Thymus (tissue), 14 donors: ENCODE measurements around the gene OR4C5. TPM values are rescaled to one million over a fixed set of nuclear protein-coding genes. Genes with fewer than 3 reads are reported as not detected.
"Not testable (repeated sequence)": the region's sequence is repeated elsewhere in the genome, so short reads cannot be mapped to it uniquely, and the experiment has no call there.

Source experiments
- DNase-seq, 9 donors: peaks; one replicate each; pipeline ENCODE4 v3.0.0-alpha.2; 2013; ENCODE audit warnings: low spot score in 9 of 9, low read depth in 6 of 9, missing footprints in 1 of 9
- H3K27ac ChIP-seq, 2 donors: one replicate each; pipeline ENCODE4 v1.5.1; 2013; ENCODE audit warnings: control low read depth in 1 of 2, low read depth in 1 of 2, low read length in 1 of 2, mild to moderate bottlenecking in 1 of 2, moderate library complexity in 1 of 2
- H3K27me3 ChIP-seq, 2 donors: one replicate each; pipeline ENCODE4 v1.5.1; 2013; ENCODE audit warnings: low read length in 1 of 2; ENCODE audit not compliant: control insufficient read depth in 2 of 2, insufficient read depth in 1 of 2
- H3K36me3 ChIP-seq, 2 donors: one replicate each; pipeline ENCODE4 v1.5.1; 2013; ENCODE audit warnings: low read length in 1 of 2, mild to moderate bottlenecking in 1 of 2, moderate library complexity in 1 of 2; ENCODE audit not compliant: control insufficient read depth in 2 of 2, insufficient read depth in 2 of 2
- H3K4me1 ChIP-seq, 2 donors: one replicate each; pipeline ENCODE4 v1.5.1; 2013; ENCODE audit warnings: low read length in 2 of 2; ENCODE audit not compliant: control insufficient read depth in 2 of 2, insufficient read depth in 2 of 2
- H3K4me3 ChIP-seq, 2 donors: one replicate each; pipeline ENCODE4 v1.5.1; 2013; ENCODE audit warnings: low read length in 2 of 2, control low read depth in 1 of 2, mild to moderate bottlenecking in 1 of 2
- H3K9me3 ChIP-seq, 2 donors: one replicate each; pipeline ENCODE4 v1.5.1; 2013; ENCODE audit warnings: low read length in 1 of 2, mild to moderate bottlenecking in 1 of 2; ENCODE audit not compliant: control insufficient read depth in 2 of 2, insufficient read depth in 1 of 2
- WGBS: extraction: QIAGEN DNeasy Blood & Tissue Kit; methylation state at CpG from one replicate; pipeline ENCODE4 v1.1.7; 2013; 5-methylcytosine and 5-hydroxymethylcytosine counted together
- long read RNA-seq, 10 donors: transcript quantifications; one replicate each; lab custom pipeline, GENCODE V29; 2026
- polyA plus RNA-seq: library from polyadenylated mRNA; stranded (reverse); fragments of 200-250 nt; gene quantifications from one replicate; pipeline ENCODE4 v1.2.3, GENCODE V29; 2013
- total RNA-seq: library from RNA; stranded (reverse); fragments of 120-200 nt; gene quantifications from one replicate; pipeline ENCODE4 v1.2.4, GENCODE V29; 2013
- donor health status: healthy.

Gene OR4C5
- not detected for total RNA-seq
- polyA plus RNA-seq: not detected
- long read RNA-seq, donor 1: 0 reads
- long read RNA-seq, donor 2: 0 reads
- long read RNA-seq, donor 3: 0 reads
- long read RNA-seq, donor 4: 0 reads
- long read RNA-seq, donor 5: 0 reads
- long read RNA-seq, donor 6: 0 reads
- long read RNA-seq, donor 7: 0 reads
- long read RNA-seq, donor 8: 0 reads
- long read RNA-seq, donor 9: 0 reads
- long read RNA-seq, donor 10, partial matches to known transcripts: 0 of 1 reads
- long read RNA-seq, donor 10, other reads (novel, unspliced or antisense): 0 of 1 reads

GRCh38 chr11:48366365-48366764 is at the start of gene OR4C5:
Gene OR4C5 (minus strand): TSS chr11:48366465. CDS start chr11:48366465, 0 bp downstream.
- no peak for DNase-seq
- no peaks in the 10 kb centered on the region for H3K4me1 ChIP-seq
- H3K27ac ChIP-seq: no peak within 1 kb of the TSS
- H3K27me3 ChIP-seq: no peaks in the 10 kb centered on the region
- WGBS: 80% methylated on average over 2 of the region's 2 CpGs
- H3K4me3 ChIP-seq: no peak within 1 kb of the TSS
- no peaks in the 10 kb centered on the region for H3K36me3 ChIP-seq
- peaks cover 0 to 7% of the 10 kb centered on the region in 2 donors for H3K9me3 ChIP-seq

- Histone ChIP-seq H3K36me3 (no peaks in the 10 kb centered on the region), H3K4me3 (no peak overlapping the region), H3K9me3 (no peaks in the 10 kb centered on the region), H3K4me1 (no peaks in the 10 kb centered on the region), H3K27me3 (no peaks in the 10 kb centered on the region), H3K27ac (no peak overlapping the region)
- no peak for DNase-seq
- 52% methylated on average over 4 of the region's 4 CpGs for WGBS
Measured at GRCh38 chr11:48384670-48385069, 18.4 kb upstream of the OR4C5 start.

GRCh38 chr11:48384151-48384550 is 17.9 kb upstream of the OR4C5 start:
- not testable (repeated sequence) for DNase-seq, H3K27me3 ChIP-seq, H3K4me3 ChIP-seq, H3K36me3 ChIP-seq, H3K9me3 ChIP-seq, H3K4me1 ChIP-seq, H3K27ac ChIP-seq
- WGBS: 72% methylated on average over 2 of the region's 2 CpGs

- not testable (repeated sequence) for H3K4me3 ChIP-seq, H3K4me1 ChIP-seq, H3K36me3 ChIP-seq, H3K27me3 ChIP-seq, H3K27ac ChIP-seq, DNase-seq
- H3K9me3 ChIP-seq: peaks cover 0 to 17% of the 10 kb centered on the region in 2 donors
- WGBS: 59% methylated on average over 2 of the region's 2 CpGs
Measured at GRCh38 chr11:48361289-48361688, 5.0 kb downstream of the OR4C5 start.

GRCh38 chr11:48354677-48355076 is 11.6 kb downstream of the OR4C5 start:
- peaks cover 0 to 22% of the 10 kb centered on the region in 2 donors for H3K9me3 ChIP-seq
- no peaks in the 10 kb centered on the region for H3K27me3 ChIP-seq
- H3K4me3 ChIP-seq: no peak overlapping the region
- no peak overlapping the region for H3K27ac ChIP-seq
- H3K4me1 ChIP-seq: no peaks in the 10 kb centered on the region
- H3K36me3 ChIP-seq: no peaks in the 10 kb centered on the region
- DNase-seq: no peak
- WGBS: 94% methylated on average over 1 of the region's 1 CpG

- Histone ChIP-seq H3K4me3 (no peak overlapping the region), H3K27ac (no peak overlapping the region), H3K4me1 (no peaks in the 10 kb centered on the region), H3K9me3 (peaks cover 0 to 22% of the 10 kb centered on the region in 2 donors), H3K27me3 (no peaks in the 10 kb centered on the region), H3K36me3 (no peaks in the 10 kb centered on the region)
- WGBS: 96% methylated on average over 4 of the region's 4 CpGs
- DNase-seq: no peak
Measured at GRCh38 chr11:48354013-48354412, 12.3 kb downstream of the OR4C5 start.

GRCh38 chr11:48346286-48346685 is 20.0 kb downstream of the OR4C5 start:
- not testable (repeated sequence) for H3K4me3 ChIP-seq, DNase-seq, H3K36me3 ChIP-seq, H3K27ac ChIP-seq, H3K4me1 ChIP-seq, H3K27me3 ChIP-seq
- H3K9me3 ChIP-seq: peaks cover 0 to 11% of the 10 kb centered on the region in 2 donors
- WGBS: 72% methylated on average over 5 of the region's 5 CpGs

GRCh38 chr11:48342505-48342904 is 23.8 kb downstream of the OR4C5 start:
- not testable (repeated sequence) for H3K27ac ChIP-seq, H3K4me3 ChIP-seq, DNase-seq, H3K36me3 ChIP-seq, H3K4me1 ChIP-seq, H3K27me3 ChIP-seq
- H3K9me3 ChIP-seq: peaks cover 0 to 11% of the 10 kb centered on the region in 2 donors
- WGBS: 68% methylated on average over 2 of the region's 2 CpGs

GRCh38 chr11:48341466-48341865 is 24.8 kb downstream of the OR4C5 start:
- peaks cover 0 to 8% of the 10 kb centered on the region in 2 donors for H3K9me3 ChIP-seq
- no peak overlapping the region for H3K27ac ChIP-seq
- H3K4me1 ChIP-seq: no peaks in the 10 kb centered on the region
- no peaks in the 10 kb centered on the region for H3K27me3 ChIP-seq
- no peak overlapping the region for H3K4me3 ChIP-seq
- WGBS: 49% methylated on average over 2 of the region's 2 CpGs
- no peaks in the 10 kb centered on the region for H3K36me3 ChIP-seq
- DNase-seq: no peak
